NOMO-1 treated with DMSO at 0.1 percent for 48 hours (cell line): ENCODE results near the gene BNIPL.

ENCODE experiments used
- DNase-seq: peaks from one replicate; lab custom pipeline; 2025; ENCODE audit not compliant: unreplicated experiment; lab: John Stamatoyannopoulos, UW

BNIPL gene

DNA sequence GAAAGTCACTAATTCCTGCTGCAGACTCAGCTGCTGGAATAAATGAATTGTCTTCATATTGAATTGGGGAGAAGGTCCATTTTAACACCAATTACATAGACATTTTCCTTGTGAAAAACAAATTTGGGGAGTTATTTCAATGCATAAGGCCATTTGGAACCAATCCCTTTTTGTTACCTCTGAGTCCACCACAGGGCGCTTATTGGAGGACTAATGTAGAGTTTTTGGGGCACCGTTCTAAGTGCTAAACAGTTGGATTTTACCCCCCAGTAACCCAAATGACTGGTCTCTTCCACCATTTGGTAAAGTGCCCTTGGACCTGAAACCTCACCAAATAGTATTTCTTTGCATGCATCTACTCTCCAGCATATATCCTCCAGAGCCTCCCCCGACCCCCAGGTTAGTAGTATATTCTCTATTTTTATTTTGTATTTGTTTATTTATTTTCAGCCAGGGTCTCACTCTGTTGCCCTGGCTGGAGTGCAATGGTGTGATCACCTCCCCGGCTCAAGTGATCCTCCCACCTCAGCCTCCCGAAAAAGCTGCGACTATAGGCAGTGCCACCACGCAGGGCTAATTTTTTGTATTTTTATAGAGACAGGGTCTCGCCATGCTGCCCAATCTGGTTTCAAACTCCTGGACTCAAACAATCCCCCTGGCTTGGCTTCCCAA is 26.6 kb upstream of the BNIPL start:
- no peak for DNase-seq

GRCh38 chr1:151010346-151010726 is 26.1 kb upstream of the BNIPL start:
- DNase-seq, result no peak

DNA sequence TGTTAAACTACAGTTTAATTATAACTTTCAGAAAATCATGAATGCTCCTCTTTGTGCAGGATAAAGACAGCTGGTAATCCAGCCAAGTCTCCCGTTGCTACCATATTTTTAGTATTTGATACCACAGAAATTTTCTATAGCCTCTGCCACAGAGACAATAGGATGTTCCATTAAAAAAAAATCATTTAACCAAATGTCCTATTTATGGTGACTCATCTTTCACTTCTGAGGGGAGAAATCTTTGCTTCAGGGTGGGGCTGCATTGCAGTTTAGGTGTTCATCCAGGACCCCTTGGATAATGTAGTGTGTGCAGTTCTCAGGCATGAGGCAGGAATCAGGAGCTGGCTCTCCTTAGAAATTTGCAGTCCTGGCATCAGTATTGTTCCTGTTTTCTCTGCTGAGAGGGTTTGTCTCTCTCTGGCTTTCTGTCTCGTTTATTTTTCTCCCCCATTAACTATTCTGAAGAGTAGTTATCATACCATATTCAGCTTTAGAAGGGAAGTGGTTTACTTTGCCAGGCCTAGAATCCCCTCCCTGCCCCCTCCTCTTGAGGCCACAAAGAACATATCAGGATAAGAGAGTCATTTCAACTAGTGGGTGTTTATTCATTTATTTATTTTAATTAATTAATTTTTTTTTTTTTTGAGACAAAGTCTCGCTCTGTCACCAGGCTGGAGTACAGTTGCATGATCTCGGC is 25.1 kb upstream of the BNIPL start:
- DNase-seq, result no peak

DNA sequence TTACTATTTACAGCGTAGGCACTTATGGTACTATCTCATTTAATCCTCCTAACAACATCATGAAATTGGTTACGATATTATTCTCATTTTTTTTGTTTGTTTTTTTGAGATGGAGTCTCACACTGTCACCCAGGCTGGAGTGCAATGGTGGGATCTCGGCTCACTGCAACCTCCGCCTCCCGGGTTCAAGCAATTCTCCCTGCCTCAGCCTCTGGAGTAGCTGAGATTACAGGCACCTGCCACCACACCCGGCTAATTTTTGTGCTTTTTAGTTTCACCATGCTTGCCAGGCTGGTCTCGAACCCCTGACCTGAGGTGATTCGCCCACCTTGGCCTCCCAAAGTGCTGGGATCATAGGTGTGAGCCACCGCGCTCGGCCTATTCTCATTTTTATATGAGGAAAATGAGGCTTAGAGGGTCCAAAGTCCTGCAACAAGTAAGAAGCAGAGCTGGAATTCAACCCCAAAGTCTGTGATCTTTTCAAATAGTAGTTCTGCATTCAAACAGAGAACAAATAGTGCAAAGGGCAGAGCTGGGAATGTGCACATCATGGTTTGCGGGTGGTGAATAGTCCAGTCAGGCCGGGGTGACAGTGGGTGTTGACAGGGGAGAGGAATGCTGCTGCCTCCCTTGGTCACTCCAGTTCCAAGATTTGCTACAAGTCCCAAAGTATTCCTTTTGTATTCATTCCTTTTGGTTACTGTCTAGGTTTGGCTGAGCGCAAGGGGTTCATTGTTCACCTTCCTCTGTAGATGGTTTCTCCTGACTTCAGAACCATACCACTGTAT is 23.5 kb upstream of the BNIPL start:
- no peak for DNase-seq

DNA sequence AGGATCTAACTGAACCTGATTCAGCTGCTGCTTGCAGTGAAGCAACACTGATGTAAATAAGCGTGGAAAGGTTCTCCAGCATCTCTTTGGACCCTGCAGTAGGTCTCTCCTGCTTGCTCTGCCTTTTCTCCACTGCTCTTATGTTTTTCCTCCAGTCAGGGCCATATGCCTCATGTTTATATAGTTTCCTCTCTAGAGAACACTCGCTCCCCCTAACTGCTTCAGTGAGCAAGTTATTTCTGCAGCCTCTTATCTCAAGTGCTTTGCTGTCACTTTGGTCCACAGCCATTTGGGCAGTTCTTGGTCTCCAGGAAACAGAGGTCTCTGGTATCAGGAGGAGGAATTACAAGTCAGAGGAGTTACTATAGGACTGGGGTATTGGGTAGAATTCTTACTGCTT is 22.9 kb upstream of the BNIPL start:
- no peak for DNase-seq

- DNase-seq, result peak; percentile 63
These were observed 11.7 kb upstream of the BNIPL start for GRCh38 chr1:151024540-151025146.

- no peak for DNase-seq
These were observed 9.9 kb upstream of the BNIPL start for GRCh38 chr1:151026460-151026859.

DNA sequence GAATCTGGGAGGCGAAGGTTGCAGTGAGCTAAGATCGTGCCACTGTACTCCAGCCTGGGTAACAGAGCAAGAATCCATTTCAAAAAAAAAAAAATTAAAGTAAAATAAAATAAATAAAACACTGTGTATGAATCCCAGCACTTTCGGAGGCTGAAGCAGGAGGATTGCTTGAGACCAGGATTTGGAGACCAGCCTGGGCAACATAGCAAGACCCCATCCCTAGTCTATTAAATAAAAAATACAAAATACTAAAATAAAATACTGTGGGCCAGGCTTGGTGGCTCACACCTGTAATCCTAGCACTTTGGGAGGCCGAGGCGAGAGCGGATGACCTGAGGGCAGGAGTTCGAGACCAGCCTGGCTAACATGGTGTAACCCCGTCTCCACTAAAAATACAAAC is 4.2 kb upstream of the BNIPL start:
- DNase-seq, result no peak

- no peak for DNase-seq
These were observed 1.2 kb upstream of the BNIPL start for GRCh38 chr1:151035167-151035566.

DNA sequence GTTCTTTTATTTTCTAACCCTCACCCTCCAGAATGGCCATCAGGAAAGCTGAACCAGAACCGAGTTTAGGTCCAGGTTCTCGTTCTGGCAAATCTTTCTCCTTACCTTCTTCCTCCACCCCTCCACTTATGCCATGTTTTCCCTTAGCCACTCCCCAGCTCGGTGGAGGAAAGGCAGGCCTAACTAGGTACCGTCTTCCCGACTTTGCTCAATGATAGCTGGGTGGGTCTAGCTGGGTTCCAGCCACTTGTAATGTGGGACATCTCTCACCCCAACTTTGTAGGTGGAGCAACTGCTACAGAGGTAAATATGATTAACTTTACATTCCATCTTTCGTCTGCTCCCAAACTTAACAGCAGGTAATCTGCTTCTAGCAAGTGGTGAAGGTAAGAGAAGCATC is 646 bp downstream of the BNIPL start:
- DNase-seq, result no peak

- DNase-seq, result no peak
These were observed 3.1 kb downstream of the BNIPL start for GRCh38 chr1:151039521-151039920.

DNA sequence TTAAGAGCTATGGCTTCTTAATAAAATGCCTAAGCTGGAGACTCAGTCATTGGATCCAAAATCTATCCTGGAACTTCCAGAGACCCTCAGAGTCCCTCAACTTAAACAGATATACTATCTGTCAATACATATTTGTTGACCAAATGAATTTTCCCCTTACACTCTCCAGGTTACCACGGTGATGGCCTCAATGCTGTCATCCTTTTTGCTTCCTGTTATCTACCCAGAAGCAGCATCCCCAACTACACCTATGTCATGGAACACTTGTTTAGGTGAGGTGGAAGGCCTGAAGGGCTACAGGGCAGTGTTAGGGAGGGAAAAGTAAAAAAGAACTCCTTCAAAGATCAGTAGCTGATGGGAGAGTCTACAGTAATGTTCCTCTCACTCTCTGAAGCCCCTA is 6.8 kb downstream of the BNIPL start:
- no peak for DNase-seq

DNA sequence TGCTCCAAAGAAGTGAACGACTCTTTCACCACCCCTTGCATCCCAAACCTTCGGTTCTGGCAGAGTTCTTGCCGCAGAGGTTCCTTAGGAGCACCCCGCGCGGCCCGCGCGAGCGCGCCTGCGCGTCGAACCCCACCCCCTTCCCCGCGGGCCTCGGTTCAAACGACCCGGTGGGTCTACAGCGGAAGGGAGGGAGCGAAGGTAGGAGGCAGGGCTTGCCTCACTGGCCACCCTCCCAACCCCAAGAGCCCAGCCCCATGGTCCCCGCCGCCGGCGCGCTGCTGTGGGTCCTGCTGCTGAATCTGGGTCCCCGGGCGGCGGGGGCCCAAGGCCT is 11.2 kb downstream of the BNIPL start, which contains the start of gene C1orf56:
Gene C1orf56, plus strand, starts transcription at position 161 of the 334 bp plus-strand sequence. Its CDS starts 97 bp downstream, at position 258.
- no peak for DNase-seq

DNA sequence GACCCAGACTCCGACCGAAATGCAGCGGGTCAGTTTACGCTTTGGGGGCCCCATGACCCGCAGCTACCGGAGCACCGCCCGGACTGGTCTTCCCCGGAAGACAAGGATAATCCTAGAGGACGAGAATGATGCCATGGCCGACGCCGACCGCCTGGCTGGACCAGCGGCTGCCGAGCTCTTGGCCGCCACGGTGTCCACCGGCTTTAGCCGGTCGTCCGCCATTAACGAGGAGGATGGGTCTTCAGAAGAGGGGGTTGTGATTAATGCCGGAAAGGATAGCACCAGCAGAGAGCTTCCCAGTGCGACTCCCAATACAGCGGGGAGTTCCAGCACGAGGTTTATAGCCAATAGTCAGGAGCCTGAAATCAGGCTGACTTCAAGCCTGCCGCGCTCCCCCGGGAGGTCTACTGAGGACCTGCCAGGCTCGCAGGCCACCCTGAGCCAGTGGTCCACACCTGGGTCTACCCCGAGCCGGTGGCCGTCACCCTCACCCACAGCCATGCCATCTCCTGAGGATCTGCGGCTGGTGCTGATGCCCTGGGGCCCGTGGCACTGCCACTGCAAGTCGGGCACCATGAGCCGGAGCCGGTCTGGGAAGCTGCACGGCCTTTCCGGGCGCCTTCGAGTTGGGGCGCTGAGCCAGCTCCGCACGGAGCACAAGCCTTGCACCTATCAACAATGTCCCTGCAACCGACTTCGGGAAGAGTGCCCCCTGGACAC is 11.7 kb downstream of the BNIPL start:
- DNase-seq, result peak; percentile 40

DNA sequence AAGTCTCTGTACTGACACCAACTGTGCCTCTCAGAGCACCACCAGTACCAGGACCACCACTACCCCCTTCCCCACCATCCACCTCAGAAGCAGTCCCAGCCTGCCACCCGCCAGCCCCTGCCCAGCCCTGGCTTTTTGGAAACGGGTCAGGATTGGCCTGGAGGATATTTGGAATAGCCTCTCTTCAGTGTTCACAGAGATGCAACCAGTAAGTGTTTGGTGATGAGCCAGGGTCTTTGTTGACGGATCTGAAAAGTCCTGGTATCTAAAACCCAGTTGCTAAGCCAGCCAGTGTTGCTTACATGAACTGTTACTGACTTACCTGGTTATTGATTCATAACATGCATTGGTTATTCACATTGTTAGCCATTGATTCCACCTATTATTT is 12.3 kb downstream of the BNIPL start:
- no peak for DNase-seq

DNA sequence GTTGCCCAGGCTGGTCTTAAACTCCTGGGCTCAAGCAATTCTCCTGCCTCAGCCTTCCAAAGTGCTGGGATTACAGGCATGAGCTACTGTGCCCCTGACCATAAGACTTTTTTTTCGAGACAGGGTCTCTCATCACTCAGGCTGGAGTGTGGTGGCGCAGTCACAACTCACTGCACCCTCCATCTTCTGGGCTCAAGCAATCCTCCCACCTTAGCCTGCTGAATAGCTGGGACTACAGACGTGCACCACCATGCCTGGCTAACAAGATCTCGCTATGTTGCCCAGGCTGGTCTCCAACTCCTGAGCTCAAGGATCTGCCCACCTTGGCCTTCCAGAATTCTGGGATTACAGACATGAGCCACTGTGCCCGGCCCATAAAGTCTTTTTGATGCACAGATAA is 13.1 kb downstream of the BNIPL start:
- no peak for DNase-seq

DNA sequence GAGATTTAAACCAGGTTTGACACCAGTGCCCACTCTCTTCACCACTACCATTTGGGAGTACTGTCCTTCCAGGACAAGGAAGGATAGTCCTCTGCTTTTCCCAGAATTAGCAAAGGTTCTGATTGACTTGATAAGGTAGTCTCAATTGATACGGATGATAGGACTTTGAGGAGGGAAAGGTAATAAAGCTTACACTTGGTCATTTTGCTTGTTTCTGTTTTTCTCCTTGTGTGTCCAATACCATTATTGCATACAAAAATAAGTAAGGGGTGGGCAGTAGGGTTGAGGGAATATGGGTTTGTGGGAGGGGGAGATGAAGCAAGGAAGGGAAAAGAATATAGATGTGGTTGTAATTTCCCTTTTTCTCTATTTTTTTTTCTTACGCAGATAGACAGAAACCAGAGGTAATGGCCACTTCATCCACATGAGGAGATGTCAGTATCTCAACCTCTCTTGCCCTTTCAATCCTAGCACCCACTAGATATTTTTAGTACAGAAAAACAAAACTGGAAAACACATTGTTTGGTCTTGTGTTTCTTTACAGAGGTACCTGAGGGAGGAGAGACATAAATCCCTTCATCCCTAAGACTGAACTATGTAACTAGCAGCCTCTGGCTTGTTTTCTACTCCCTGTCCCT is 13.8 kb downstream of the BNIPL start:
- DNase-seq, result no peak

DNA sequence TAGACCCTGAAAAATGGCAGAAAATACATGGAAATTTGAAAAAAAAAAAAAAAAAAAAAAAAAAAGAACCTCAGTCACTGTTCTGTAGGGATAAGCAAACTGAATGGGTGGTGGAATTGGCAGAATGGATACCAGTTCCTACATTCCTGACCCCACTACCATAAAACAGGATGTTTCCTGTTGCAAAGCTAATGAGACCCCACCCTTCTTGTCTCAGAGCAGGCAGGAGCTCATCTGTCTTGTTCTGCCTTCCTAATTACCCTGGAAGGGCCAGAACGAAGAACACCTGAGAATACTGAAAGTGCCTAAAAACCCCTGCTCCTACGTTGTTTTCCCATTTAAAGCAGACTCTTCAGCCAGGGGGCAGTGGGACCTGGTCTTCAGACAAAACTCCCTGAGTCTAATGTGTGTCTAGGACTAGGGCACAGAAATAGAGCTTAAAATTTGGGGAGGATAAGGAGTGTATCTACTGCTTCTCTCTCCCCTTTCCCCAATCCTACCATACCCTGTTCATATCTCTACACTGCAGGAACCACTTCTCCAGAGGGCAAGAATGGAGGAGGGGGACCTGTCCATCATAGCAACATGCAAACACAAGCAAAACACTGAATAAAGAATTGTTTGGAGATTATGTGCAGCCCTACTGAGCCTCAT is 15.1 kb downstream of the BNIPL start:
- DNase-seq, result no peak

GRCh38 chr1:151054971-151055547 is 18.7 kb downstream of the BNIPL start:
- no peak for DNase-seq

DNA sequence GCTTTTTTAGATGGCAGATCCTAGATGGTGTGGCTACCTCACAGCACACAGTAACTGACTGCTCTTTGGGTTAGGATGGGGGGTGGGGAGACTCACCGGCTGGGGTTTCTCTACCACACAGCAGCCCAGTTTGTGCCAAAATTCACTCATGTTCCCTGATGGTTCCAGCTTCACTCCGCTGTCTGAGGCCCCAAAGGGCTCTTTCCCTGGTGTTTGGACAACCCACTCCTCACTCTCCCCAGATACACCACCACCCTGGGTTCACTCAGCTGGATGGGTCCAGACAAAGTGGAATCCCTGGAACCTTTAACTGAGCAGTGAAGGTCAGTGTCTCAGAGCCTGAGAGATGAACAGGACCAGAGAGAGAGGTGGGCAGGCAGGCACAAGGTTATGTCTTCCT is 19.2 kb downstream of the BNIPL start:
- DNase-seq, result no peak
